ENCODE results near the gene AOPEP.

The AOPEP gene

DNA sequence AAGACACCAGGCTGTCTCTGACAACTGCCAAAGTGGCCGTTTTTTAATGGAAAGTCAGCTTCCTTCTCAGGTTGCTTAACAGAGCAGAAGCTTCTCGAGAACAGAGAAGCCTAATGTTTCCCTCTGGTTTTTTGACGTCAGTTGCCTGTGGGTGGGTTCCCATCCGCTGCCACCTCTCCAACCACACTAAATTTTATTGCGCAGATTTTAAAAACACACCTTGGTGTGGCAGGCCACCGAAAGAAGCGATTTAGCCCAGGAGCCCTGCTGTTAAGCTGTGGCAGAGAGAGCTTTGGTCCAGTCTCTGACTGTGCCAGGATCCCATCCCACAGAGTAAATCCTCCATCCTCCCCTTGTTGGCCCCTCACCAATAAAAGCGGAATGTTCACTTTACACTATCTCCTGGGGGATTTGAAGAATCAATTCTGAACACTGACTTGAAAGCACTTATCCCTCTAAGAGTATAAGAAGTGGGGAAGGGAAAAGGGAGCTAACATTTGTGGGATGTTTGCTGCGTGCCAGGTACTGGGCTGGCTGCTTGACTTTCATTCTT is 181.6 kb downstream of the AOPEP start:
- no peaks in the 10 kb centered on the region for H3K27me3 Mint-ChIP-seq
- peaks cover 1% of the 10 kb centered on the region for H3K36me3 Mint-ChIP-seq (ENCODE audit: low read depth)
- H3K4me3 Mint-ChIP-seq: no peak overlapping the region
- no peaks in the 10 kb centered on the region for H3K9me3 Mint-ChIP-seq
- H3K27ac Mint-ChIP-seq: no peak overlapping the region
- peaks cover 9% of the 10 kb centered on the region for H3K4me1 Mint-ChIP-seq (ENCODE audit: low read depth)
- DNase-seq: no peak

DNA sequence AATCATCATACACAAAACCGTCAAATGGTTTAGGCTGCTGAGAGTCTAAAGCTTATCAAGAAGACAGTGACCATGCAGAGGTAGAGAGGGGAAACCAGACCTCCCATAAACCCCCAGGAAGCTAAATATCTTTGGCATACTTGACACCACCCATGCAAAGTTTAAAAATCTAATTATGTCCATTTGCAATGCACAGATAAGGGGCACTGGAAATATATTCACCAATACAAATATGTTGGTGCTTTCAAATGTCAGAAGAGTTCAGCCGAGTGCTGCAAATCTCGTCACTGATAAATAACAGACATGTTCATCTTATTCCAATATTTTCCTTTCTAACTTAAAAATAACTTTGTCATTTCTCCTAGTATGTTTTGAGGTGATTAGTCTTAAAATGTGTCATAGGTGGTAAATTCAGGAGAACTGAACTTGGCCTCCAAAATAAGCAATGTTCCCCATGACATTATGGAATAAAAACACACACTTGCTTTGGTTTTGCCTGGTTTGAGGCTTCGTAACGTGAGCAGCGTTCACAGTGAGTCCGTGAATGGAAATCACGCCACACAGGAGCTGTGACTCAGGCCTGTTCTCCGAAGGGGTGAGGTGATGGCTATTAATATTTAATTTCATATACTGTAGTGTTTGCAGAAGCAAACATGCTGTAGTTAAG is 182.2 kb downstream of the AOPEP start:
- DNase-seq: no peak
- Mint-ChIP-seq H3K9me3 (no peaks in the 10 kb centered on the region), H3K27me3 (no peaks in the 10 kb centered on the region), H3K36me3 (ENCODE audit: low read depth) (peaks cover 1% of the 10 kb centered on the region), H3K4me1 (ENCODE audit: low read depth) (peaks cover 9% of the 10 kb centered on the region), H3K4me3 (no peak overlapping the region), H3K27ac (no peak overlapping the region)

DNA sequence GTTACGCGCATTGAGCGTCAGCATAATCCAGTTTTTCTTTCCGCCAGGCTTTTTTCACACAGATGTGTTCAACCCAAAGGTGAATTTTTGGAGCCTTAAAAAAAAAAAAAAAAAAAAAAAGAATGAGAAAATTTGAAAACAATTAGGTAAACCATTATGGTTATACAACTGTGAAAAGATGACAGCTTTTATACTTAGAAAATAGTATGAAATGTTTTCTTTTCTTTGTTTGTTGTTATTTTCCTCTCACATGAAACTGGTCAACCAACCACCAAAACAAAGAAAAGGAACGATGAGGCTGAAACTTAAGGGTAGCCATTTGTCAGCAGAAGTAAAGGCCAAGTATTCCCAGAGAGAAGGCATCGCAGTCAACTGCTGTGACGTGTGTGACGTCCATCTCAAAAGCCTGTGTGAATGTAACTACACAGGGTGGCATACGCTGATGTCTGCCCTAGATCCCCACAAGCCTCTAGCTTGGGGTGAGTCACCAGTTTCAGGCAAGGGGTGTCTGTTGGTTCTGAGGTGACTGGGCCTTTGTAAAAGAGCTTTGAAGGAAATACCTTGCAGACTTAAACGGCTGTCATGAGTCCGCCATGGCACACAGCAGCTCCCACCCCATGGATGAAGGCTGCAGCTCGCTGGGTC is 182.9 kb downstream of the AOPEP start:
- H3K9me3 Mint-ChIP-seq: no peaks in the 10 kb centered on the region

DNA sequence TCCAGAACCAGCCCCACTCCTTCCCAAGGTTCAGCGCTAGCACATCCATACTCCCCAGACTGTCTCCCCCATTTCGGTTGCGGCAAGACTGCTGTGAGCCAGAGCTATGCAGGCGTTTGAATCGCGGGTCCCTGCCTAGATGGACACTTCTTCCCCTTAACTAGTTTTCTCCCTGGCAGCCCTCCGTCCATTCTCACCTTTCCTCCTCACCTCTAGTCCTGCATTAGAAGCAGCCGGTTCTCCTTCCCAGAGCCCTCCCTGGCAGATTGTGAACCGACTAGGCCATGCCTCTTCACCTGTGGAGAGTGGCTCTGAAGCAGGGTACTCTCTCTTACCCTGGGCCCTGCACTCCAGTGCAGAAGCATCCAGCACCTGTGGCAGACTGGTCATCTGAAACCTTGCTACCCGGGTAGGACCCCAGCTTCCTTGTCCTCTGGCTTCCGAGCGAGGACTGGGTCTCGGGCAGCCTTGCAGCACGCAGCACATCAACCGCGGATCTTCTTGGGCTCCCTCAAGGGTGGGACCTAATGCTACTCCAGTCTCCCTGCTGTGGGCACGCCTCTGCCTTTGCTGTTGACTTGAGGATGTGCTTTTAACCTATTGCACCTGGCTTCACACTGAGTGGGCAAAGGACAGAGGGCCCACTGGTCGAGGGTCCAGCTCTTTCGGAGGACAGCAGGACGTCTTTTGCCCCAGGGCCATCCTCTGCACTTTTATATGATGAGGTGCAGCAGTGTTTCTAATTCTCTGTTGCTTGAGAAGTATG is 183.6 kb downstream of the AOPEP start:
- no peaks in the 10 kb centered on the region for H3K27me3 Mint-ChIP-seq
- peaks cover 9% of the 10 kb centered on the region for H3K4me1 Mint-ChIP-seq (ENCODE audit: low read depth)
- H3K9me3 Mint-ChIP-seq: no peaks in the 10 kb centered on the region
- DNase-seq: no peak
- H3K27ac Mint-ChIP-seq: no peak overlapping the region
- H3K36me3 Mint-ChIP-seq (ENCODE audit: low read depth): no peaks in the 10 kb centered on the region
- H3K4me3 Mint-ChIP-seq: no peak overlapping the region

More for the DNA sequence above, 182.9 kb downstream of the AOPEP start:
- Mint-ChIP-seq H3K4me1 (ENCODE audit: low read depth) (peaks cover 9% of the 10 kb centered on the region), H3K36me3 (ENCODE audit: low read depth) (no peaks in the 10 kb centered on the region), H3K4me3 (no peak overlapping the region), H3K27ac (no peak overlapping the region), H3K27me3 (no peaks in the 10 kb centered on the region)
- DNase-seq: peak; percentile 32

DNA sequence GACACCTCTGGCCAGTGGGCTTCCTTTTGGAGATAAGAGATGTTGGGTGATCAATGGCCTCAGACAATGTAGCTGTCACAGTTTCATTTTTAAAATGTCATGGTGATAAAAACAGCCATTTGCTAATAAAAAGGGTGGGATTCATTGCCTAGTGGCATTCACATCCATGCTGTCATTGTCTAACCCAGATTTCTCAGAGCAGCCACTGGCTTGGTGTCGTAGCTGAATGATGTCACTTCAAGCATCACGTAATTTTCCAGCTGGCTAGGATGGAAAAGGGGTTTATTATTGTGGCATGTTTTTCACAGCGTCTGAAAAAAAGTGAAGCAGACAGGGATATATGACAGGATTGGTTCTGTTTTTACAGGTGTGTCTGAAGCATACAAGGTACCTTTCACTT is 184.7 kb downstream of the AOPEP start:
- Mint-ChIP-seq H3K27ac (no peak overlapping the region), H3K9me3 (no peaks in the 10 kb centered on the region), H3K4me1 (ENCODE audit: low read depth) (peaks cover 9% of the 10 kb centered on the region), H3K4me3 (no peak overlapping the region), H3K27me3 (no peaks in the 10 kb centered on the region), H3K36me3 (ENCODE audit: low read depth) (no peaks in the 10 kb centered on the region)
- no peak for DNase-seq

DNA sequence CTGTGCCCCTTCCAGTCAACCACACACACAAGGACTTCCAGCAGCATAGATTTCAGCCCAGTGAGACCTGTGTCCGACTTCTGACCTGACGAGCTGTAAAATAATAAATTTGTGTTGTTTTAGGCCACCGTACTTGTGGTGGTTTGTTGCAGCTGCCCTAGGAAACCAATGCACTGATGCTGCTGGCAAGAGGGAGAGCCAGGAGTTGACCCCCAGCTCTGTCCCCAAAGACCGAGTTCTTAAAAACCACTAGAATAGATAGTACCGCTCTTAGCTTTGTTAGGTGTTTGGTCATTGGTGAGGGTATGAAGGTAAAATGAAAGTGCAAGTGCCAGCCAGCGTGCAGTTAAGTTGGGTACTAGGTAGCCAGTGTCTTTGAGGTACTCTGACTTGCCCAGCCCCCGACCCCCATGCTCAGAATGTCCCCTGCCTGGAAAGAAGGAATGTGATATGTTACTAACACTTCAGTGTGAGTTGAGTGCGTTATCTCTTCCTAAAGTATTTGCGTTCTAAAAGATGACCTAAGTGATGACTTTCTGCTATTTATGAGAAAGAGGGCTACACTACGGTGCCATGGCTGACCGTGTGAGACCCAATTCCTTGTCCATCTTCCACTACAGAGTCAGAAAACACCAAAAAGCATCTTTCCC is 185.6 kb downstream of the AOPEP start:
- no peak for DNase-seq
- Mint-ChIP-seq H3K27ac (no peak overlapping the region), H3K4me3 (no peak overlapping the region), H3K27me3 (no peaks in the 10 kb centered on the region), H3K36me3 (ENCODE audit: low read depth) (no peaks in the 10 kb centered on the region), H3K9me3 (no peaks in the 10 kb centered on the region), H3K4me1 (ENCODE audit: low read depth) (peaks cover 9% of the 10 kb centered on the region)

DNA sequence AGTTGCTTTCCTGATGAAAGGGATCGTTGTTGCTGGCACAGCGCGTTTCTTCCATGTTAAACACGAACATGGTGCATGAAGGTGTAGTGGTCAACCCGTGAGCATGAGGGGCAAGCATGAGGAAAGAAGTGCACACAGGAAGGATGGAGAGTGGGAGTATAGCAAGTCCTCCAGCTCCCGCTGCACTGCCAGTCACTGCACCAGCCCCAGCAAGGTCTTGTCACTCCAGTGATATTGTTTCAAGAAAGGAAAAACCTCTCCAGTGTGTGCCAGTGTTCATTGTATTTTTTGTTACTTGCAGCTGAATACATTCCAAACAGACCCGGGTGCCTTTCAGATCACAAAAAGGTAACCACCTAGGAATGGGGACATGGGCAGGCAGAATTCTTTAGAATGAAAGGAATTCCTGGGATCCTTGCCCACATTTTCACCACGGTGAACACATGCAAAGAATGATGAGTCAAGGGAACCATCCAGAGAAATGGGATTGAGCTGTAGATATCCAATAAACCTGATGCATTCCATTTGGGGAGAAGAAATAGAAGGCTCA is 186.3 kb downstream of the AOPEP start:
- no peak for DNase-seq
- Mint-ChIP-seq H3K27ac (no peak overlapping the region), H3K36me3 (ENCODE audit: low read depth) (no peaks in the 10 kb centered on the region)

DNA sequence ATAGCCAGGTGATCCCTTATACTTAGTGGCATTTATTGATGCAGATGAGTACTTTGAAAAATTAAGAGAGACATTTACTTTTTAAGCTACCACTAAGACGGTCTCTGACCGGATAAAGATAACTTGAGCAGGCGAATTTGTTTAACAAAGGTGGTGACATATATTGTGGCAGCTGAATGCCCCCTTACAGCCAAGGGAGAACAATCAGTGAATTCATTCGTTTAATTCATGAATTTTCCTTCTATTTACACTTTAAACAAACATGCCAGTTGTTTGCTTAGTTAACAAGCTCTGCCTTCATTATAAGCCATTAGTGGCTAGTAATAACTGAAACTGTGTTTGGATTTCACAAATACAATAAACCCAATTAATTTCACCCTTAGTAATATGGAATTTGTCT is 187.1 kb downstream of the AOPEP start:
- Mint-ChIP-seq H3K9me3 (no peaks in the 10 kb centered on the region), H3K4me3 (no peak overlapping the region), H3K36me3 (ENCODE audit: low read depth) (no peaks in the 10 kb centered on the region), H3K27ac (no peak overlapping the region), H3K4me1 (ENCODE audit: low read depth) (peaks cover 7% of the 10 kb centered on the region), H3K27me3 (no peaks in the 10 kb centered on the region)
- no peak for DNase-seq

More for the DNA sequence above, 186.3 kb downstream of the AOPEP start:
- Mint-ChIP-seq H3K9me3 (no peaks in the 10 kb centered on the region), H3K4me1 (ENCODE audit: low read depth) (peaks cover 9% of the 10 kb centered on the region), H3K27me3 (no peaks in the 10 kb centered on the region), H3K4me3 (no peak overlapping the region)

DNA sequence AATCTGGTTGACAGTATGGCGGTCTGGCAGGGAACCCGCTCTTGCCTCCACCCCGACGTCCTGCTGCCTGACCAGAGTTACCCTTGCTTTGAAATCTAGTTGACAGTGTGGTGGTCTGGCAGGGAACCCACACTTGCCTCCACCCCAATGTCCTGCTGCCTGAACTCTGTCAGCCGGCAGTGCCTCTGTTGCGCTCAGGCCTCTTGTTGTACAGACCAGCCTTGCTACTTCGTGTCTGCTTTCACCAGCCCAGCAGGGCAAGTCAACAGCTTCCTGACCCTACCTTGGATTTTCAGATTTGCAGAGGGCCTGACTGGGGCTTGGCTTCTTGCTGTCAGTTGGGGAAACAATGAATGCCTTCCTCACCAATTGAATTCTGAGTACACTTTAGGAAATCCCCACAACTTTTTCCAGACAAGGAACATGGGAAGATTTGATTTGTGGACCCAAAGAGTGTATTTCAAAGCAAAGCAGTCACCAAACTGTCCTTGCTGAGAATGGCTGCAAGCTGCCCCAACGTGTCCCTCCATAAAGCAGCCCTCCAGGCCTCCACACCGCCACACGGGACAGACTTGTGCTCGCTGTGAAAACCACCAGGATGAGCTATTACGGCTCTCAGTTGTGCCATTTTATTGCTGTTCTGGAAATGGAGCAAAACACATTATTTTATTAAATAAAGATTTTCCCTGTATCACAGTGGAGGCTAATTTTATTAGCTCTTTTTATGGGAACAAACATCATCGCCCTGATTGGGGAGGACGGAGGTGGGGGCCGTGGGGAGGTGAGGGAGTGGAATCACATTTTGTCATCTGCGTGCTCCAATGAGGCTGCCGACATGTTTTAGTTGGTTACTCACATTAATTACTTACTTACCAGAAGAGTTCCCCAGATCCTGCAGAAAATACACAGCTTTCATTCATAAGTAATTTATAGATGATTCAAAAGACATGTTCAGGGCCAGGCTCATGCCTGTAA is 189.3 kb downstream of the AOPEP start:
- no peaks in the 10 kb centered on the region for H3K27me3 Mint-ChIP-seq
- no peak overlapping the region for H3K27ac Mint-ChIP-seq
- no peaks in the 10 kb centered on the region for H3K9me3 Mint-ChIP-seq
- no peaks in the 10 kb centered on the region for H3K4me1 Mint-ChIP-seq (ENCODE audit: low read depth)
- no peak overlapping the region for H3K4me3 Mint-ChIP-seq
- no peak for DNase-seq
- H3K36me3 Mint-ChIP-seq (ENCODE audit: low read depth): no peaks in the 10 kb centered on the region

DNA sequence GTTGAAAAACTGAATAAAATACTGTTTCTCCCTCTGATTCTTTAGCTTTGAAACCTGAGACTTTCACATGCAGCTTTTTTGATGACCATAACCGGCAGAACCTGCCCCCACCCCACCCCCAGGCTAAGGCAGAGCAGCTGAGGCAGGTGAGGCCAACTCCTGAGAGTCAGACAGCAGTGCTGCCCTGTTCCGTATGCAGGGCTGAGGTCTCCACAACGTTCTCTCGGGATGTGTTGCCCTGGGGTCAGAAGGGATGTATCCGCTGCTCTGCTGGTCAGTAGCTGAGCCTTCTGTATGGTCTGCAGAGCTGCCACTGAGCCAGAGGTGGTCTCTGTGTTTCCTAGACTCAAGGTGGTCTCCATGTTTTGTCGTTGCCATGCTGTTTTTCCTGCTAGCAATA is 190.5 kb downstream of the AOPEP start:
- H3K27ac Mint-ChIP-seq: no peak overlapping the region
- no peak for DNase-seq
- no peaks in the 10 kb centered on the region for H3K9me3 Mint-ChIP-seq

DNA sequence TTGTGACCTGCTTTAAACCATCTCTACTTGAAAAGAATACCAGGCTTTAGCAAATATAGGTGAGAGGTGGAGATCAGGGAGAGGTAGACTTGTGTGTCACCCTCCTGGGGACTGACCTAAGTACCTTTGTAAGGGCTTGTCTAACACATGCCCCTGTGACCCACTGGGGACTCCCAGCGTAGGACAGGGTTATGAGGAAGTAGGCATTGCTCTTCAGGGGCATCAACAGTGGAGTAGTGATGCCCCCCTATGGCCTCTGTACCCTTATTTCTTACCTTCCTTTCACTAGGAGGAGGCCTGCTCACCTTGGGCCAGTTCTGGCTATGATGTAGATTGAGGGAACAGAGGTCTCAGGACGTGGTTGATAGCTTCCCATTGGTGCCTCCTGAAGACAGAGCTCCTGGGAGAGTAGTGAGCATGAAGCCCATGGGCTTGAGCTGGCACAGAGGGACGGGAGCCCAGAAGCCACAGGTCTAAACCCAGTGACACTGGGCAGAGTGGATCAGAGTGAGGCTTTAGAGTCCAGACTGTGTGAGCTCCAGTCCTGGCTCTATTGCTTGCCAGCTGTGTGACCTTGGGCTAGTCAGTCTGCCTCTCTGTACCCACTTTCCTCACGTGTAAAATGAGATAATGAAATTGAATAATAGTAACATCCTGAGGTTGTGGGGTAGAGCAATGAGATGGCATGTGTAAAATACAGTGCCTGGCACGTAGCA is 191.7 kb downstream of the AOPEP start:
- Mint-ChIP-seq H3K4me3 (no peak overlapping the region), H3K9me3 (no peaks in the 10 kb centered on the region), H3K27ac (no peak overlapping the region), H3K27me3 (no peaks in the 10 kb centered on the region), H3K4me1 (ENCODE audit: low read depth) (no peaks in the 10 kb centered on the region), H3K36me3 (ENCODE audit: low read depth) (no peaks in the 10 kb centered on the region)
- DNase-seq: no peak

More for the DNA sequence above, 190.5 kb downstream of the AOPEP start:
- H3K4me1 Mint-ChIP-seq (ENCODE audit: low read depth): no peaks in the 10 kb centered on the region
- H3K4me3 Mint-ChIP-seq: no peak overlapping the region
- no peaks in the 10 kb centered on the region for H3K27me3 Mint-ChIP-seq
- no peaks in the 10 kb centered on the region for H3K36me3 Mint-ChIP-seq (ENCODE audit: low read depth)

DNA sequence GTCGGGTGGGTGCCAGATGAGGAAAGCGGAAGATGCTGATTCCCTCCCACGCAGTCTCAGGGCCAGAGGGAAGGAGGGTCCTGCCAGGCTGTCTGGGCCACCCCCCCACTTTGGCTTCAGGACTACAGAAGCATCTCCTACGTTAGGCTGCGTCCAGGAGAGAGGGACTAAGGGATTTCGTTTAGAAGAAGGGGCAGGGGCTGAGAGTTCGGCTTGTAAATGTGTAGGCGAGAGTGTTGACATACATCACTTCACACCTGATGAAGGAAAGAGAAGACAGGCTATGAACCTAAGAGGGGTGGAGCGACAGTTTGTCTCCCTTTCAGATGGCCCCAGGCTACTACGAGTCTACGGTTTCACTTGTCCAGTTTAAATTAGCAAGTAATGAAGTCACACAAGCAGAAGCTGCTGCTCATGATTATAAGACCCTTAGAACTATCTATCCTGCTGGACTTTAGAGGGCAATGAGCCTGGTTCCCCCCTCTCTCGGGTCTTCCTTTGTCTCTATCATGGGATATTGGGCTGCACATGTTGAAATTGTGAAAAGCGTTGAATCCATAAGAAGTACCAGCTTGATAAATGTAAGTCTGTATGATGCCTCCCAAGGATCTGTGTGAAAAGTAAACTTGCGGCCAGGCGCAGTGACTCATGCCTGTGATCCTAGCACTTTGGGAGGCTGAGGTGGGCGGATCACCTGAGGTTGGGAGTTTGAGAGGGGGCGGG is 193.0 kb downstream of the AOPEP start:
- peaks cover 2% of the 10 kb centered on the region for H3K36me3 Mint-ChIP-seq (ENCODE audit: low read depth)
- H3K4me1 Mint-ChIP-seq (ENCODE audit: low read depth): no peaks in the 10 kb centered on the region
- H3K9me3 Mint-ChIP-seq: no peaks in the 10 kb centered on the region
- no peaks in the 10 kb centered on the region for H3K27me3 Mint-ChIP-seq
- H3K4me3 Mint-ChIP-seq: no peak overlapping the region
- DNase-seq: no peak
- H3K27ac Mint-ChIP-seq: no peak overlapping the region
